ENCODE measurements around the gene KLK12. TPM values are rescaled to one million over a fixed set of nuclear protein-coding genes. Genes with fewer than 3 reads are reported as not detected.

Gene KLK12
- total and polyA plus RNA-seq, 12 donors: 0.17 TPM; not detected in 11

- no peaks in the 10 kb centered on the region for H3K9me3 ChIP-seq (replicated peaks in 1 of 3)
- TF ChIP-seq CTCF (IDR thresholded peaks at IDR 0.05) (no peak), POLR2A (IDR thresholded peaks at IDR 0.05) (no peak)
- no peak within 1 kb of the TSS for H3K27ac ChIP-seq
- no peaks in the 10 kb centered on the region for H3K36me3 ChIP-seq (replicated peaks in 1 of 2)
- H3K27me3 ChIP-seq: no peaks in the 10 kb centered on the region
- intact Hi-C loops (cut with DNase I): no loop called here
- no peak within 1 kb of the TSS for H3K4me3 ChIP-seq
- WGBS, 4 donors: 18 to 36% (median 22%) methylated on average over 7 of the region's 7 CpGs
- H3K4me1 ChIP-seq (replicated peaks in 1 of 2): no peaks in the 10 kb centered on the region
- DNase-seq: no peak
Observed at GRCh38 chr19:51082611-51083010, 47.8 kb upstream of the KLK12 start, which contains the start of gene KLK14. TSS of gene KLK14 (minus strand) at chr19:51082887. CDS start at chr19:51082614, 273 bp downstream.

GRCh38 chr19:51081476-51081875 is 46.7 kb upstream of the KLK12 start:
- Histone ChIP-seq H3K27me3 (no peaks in the 10 kb centered on the region), H3K4me3 (no peak overlapping the region), H3K36me3 (replicated peaks in 1 of 2) (no peaks in the 10 kb centered on the region), H3K4me1 (replicated peaks in 1 of 2) (no peaks in the 10 kb centered on the region), H3K9me3 (replicated peaks in 1 of 3) (no peaks in the 10 kb centered on the region), H3K27ac (no peak overlapping the region)
- WGBS, 4 donors: 87 to 94% (median 91%) methylated on average over 14 of the region's 14 CpGs
- TF ChIP-seq CTCF (IDR thresholded peaks at IDR 0.05) (no peak), POLR2A (IDR thresholded peaks at IDR 0.05) (no peak)
- no peak for DNase-seq
- intact Hi-C loops (cut with DNase I): no loop called here

- DNase-seq: no peak
- H3K4me1 ChIP-seq (replicated peaks in 1 of 2): no peaks in the 10 kb centered on the region
- H3K27ac ChIP-seq: no peak overlapping the region
- intact Hi-C loops (cut with DNase I): no loop called here
- H3K4me3 ChIP-seq: no peak overlapping the region
- no peaks in the 10 kb centered on the region for H3K27me3 ChIP-seq
- H3K9me3 ChIP-seq (replicated peaks in 1 of 3): no peaks in the 10 kb centered on the region
- WGBS, 4 donors: 75 to 81% (median 78%) methylated on average over 6 to 27 of the region's 27 CpGs
- TF ChIP-seq POLR2A (IDR thresholded peaks at IDR 0.05): no peak
- TF ChIP-seq CTCF (IDR thresholded peaks at IDR 0.05): no peak
- no peaks in the 10 kb centered on the region for H3K36me3 ChIP-seq (replicated peaks in 1 of 2)
Observed at GRCh38 chr19:51079481-51080110, 44.8 kb upstream of the KLK12 start.

GRCh38 chr19:51078731-51079130 is 43.9 kb upstream of the KLK12 start:
- H3K27ac ChIP-seq: no peak overlapping the region
- no peak for DNase-seq
- TF ChIP-seq CTCF (IDR thresholded peaks at IDR 0.05): no peak
- TF ChIP-seq POLR2A (IDR thresholded peaks at IDR 0.05): no peak
- intact Hi-C loops (cut with DNase I): no loop called here
- no peaks in the 10 kb centered on the region for H3K9me3 ChIP-seq (replicated peaks in 1 of 3)
- WGBS, 4 donors: 90 to 100% (median 93%) methylated on average over 1 to 6 of the region's 6 CpGs
- no peaks in the 10 kb centered on the region for H3K4me1 ChIP-seq (replicated peaks in 1 of 2)
- no peaks in the 10 kb centered on the region for H3K36me3 ChIP-seq (replicated peaks in 1 of 2)
- no peak overlapping the region for H3K4me3 ChIP-seq
- no peaks in the 10 kb centered on the region for H3K27me3 ChIP-seq

Measured in adrenal gland (tissue), 12 donors.